HG02610 (cell line): ENCODE measurements around the gene KCTD13.
"Not testable (repeated sequence)": the region's sequence is repeated elsewhere in the genome, so short reads cannot be mapped to it uniquely, and the experiment has no call there.

ENCODE experiments used
- ATAC-seq: cut with Tn5 transposase; IDR thresholded peaks from one replicate; pipeline ENCODE4 v1.9.1; 2021; ENCODE audit warnings: mild to moderate bottlenecking, moderate library complexity; ENCODE audit not compliant: unreplicated experiment

Gene KCTD13

GRCh38 chr16:29908719-29909220, 17.3 kb downstream of the KCTD13 start:
- no peak for ATAC-seq

GRCh38 chr16:29907973-29908372, 18.1 kb downstream of the KCTD13 start:
- ATAC-seq = no peak

DNA sequence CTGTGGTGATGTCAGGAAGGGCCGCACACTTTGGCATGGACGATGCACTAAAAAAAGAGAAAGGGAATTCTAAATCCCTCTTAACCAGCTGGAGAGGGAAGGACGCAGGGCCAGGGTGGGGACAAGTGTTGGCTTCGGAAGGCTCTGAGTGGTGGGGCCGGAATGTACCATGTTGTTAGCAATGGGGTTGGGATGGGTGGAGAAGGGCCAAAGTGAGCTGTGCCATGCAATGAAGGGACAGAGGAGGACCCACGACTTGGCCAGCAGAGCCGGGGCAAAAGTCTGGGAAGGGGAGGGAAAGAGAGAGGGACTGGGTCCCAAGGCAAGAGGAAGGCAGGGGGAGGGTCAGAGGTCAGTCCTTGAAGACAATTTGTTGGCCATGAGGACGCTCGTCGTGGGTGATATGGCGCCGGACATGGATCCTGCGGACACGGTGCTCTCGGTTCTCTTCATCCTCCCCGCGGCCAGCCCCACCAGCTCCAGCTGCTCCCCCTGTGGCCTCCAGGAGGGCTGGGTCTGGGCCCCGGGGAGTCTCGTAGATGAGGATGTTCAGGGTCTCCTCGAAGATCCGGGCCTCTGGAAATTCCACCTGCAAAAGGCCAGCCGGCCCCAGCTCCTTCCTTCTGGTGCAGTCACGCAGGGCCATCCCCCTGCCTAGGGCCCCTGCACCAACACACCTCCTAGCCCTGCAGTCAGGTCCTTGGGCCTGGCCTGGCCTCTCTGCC, 19.3 kb downstream of the KCTD13 start:
- ATAC-seq = no peak

- no peak for ATAC-seq
Measured at GRCh38 chr16:29905668-29906067, 20.4 kb downstream of the KCTD13 start.

DNA sequence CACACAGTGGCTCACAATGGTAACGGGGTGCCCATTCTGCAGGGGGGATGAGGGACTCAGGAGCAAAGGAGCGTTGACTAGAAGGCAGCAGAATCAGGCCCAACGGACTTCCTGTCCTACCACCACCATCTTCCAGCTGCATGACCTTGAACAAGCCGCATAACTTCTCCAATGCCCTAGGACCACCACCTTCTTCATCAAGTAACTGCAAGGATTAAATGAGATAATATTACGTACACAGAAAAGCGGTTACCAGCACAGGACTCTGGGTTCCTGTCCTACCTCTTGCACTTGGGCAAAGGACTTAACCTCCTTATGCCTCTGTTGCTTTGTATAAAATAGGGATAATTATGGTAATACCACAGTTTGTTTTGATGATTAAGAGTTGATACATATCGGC, 21.1 kb downstream of the KCTD13 start:
- no peak for ATAC-seq

DNA sequence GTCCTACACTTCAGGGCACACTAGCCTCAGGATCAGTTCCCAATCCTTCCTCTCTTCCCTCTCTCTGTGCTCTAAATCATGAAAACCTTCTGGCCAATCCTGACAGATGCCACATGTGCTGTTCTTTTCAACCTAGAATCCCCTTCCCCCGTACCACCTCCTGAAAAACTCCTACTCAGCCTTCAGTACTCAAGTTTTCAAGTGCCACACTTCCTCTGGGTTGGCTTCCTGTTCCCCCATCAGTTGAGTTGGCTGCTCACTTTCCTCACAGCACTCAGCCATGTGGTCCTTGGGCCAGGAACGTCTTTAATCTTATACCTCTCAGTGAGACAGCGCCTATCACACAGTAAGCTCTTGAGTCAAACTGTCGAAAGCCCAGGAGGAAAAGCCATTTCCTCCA, 22.4 kb downstream of the KCTD13 start:
- no peak for ATAC-seq

DNA sequence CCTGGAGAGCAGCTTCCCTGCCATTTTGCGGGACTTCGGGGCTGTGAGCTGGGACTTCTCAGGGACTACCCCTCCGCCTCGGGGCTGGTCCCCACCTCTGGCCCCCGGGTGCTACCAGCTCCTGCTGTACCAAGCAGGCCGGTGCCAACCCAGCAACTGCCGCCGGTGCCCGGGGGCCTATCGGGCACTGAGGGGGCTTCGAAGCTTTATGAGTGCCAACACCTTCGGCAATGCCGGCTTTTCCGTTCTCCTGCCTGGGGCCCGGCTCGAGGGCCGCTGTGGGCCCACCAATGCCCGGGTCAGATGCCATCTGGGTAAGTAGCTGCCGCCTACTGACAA, 24.4 kb downstream of the KCTD13 start:
- ATAC-seq = no peak

GRCh38 chr16:29900888-29901606, 25.0 kb downstream of the KCTD13 start:
- no peak for ATAC-seq

DNA sequence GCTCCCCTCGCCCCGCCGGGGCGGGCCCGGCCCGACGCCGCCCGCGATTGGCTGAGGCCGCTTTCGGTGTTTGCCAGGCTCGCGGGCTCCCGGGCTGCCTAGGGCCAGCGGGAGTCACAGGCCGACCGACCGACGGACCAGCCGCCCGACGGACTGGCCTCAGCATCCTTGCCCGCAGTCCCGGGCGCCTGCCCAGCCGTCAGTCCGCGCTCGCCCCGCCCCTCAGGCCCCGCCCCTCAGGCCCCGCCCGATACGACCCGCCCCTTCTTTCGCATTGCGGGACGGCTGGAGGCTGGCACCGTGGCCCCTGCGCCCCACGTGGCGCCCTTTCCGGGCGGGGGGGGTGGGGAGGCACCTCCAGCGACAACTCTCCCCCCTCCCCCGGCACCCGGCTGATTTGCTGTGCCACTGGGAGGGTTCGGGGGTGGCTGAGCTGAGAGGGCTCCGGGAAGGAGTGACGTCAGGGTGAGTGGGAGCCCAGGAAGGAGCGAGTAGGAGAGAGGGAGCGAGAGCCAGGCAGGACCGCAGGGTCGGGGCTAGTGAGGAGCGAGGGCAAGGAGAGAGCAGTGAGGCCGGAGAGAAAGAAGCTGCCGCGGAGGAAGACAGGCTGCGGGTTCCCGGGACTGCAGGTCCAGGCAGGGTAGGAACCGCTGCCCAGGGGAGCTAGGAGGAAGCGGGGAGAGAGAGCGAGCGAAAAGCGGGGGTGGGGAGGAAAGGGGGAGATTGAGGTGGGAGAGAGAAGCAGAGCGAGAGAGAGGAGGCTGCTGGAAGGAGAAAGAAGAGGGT, 25.7 kb downstream of the KCTD13 start, which contains the start of gene ASPHD1:
ASPHD1 (plus strand) TSS at position 387 of the 786 bp plus-strand sequence. CDS start 484 bp downstream, outside the sequence.
- no peak for ATAC-seq

- no peak for ATAC-seq
Measured at GRCh38 chr16:29899516-29900101, 26.4 kb downstream of the KCTD13 start, which contains the start of gene SEZ6L2. Gene SEZ6L2 (minus strand): TSS chr16:29899550. CDS start chr16:29899019, 531 bp downstream.

DNA sequence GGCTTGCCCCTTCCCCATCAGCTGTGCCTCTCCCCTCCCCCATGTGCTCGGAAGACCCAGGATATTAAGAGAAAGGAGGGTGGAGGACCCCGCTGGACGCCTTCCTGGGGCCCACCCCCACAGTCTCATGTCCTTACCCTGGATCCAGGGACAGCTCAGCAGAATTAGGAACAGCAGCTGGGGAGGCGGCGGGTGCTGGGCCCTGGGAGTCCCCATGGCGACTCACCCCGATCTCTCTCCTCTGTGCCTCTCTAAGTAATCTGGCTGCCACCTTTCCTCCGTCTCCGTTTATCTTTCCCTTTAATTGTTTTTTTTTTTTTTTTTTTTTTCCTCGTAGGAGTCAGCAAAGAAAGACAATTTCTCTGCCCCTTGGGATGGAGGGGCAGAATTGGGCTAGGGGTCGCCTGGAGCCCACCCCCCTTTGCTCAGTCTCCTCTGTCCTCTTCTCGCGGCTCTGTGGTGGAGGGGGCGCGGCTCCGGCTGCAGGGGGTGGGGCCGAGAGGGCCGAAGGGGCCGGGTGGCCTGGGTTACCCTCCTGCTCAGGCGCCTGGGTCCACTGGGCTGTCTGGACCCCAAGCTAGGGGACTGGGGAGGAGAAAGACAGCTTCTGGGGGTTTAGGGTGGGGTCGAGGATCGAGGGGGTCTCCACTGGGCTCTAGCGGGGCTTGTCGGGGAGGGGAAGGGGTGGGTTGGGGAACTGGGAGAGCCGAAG, 27.1 kb downstream of the KCTD13 start:
- ATAC-seq = no peak

- ATAC-seq = no peak
Measured at GRCh38 chr16:29898135-29898803, 27.8 kb downstream of the KCTD13 start.

GRCh38 chr16:29897333-29897732, 28.7 kb downstream of the KCTD13 start:
- ATAC-seq = no peak

- ATAC-seq = no peak
Measured at GRCh38 chr16:29896841-29897240, 29.2 kb downstream of the KCTD13 start.

DNA sequence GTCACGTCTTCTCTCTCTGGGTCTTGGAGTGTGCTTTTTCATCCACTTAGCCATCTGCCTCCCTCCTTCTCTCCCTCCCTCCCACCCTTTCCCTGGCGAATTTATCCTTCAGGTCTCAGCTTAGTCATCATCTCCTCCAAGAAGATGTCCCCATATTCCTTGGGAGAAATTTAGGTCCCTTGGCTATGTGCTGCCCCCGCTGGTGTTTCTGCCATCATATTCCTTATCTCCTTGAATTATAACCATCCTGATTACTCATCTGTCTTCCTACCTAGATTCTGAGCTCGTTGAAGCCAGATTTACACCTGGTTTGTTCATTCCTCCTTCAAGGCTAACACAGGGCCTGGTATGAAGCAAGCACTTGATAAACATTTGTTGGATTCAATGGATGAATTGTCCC, 31.7 kb downstream of the KCTD13 start:
- no peak for ATAC-seq

- no peak for ATAC-seq
Measured at GRCh38 chr16:29893553-29893952, 32.5 kb downstream of the KCTD13 start.

DNA sequence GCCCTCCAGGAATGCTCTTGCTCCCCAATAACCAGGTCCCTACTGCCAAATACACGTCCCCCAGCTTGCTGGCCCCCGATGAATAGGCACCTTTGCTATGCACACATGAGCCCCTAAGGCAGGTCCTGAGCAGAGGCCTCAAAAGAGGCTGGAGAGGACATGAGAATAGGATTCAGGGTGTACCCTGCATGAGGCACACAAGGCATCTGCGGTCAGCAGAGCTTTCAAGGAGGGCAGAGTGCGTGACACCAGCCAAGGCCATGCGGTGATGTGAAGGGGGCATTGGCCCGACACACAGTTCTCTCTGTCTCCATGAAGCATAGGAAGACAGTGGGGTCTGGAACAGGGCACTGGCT, 33.6 kb downstream of the KCTD13 start:
- no peak for ATAC-seq

DNA sequence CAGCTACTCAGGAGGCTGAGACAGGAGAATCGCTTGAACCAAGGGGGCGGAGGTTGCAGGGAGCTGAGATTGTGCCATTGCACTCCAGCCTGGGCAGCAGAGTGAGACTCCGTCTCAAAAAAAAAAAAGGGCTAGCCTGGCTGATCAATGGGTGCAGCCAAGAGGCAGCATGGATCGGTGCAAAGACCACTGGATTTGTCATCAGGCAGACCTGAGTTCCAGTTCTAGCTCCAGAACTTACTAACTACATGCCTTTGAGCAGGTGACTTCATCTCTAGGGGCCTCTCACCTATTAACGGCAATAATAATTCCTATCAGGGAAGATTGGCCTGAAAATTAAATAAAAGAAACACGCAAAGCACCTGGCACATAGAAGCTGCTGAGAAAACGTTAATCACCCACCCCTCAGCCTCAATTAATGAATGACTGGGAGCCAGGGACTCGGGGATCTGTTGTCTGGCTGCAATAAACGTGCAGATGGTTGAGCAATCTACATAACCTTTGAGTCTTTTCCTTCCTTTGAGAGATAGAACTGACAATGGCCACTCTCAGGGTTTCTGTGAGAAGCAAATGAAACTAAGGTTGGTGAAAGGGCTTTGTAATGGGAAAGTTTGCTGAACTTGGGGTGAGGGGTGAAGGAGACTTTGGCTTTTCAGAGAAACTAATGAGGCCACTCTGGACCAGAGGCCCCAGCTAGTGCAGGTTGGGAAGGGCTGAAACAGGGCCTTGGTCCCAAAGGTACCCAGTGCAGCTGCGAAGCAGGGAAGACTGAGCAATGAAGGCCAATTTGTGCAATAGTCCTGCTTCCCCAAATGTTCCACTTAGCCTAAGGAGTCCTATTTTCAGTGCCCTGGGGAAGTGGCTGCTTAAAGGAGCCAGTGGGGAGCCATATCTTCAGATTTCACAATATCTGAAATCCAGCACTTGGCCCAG, 34.2 kb downstream of the KCTD13 start:
- ATAC-seq = no peak

DNA sequence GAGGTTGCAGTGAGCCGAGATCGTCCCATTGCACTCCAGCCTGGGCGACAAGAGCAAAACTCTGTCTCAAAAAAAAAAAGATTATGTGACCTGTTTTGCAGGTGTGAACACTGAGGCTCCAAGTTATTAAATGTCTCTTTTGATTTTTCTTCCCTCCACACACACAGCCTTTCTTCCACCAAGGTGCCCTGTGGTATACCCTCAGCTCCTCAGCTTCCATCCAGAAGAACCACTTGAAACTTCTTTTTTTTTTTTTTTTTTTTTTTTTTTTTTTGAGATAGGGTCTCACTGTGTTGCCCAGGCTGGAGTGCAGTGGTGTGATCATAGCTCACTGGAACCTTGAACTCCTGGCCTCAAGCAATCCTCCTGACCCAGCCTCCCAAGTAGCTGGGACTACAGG, 36.7 kb downstream of the KCTD13 start:
- not testable (repeated sequence) for ATAC-seq
